SK-N-SH (cell line): ENCODE measurements around the gene ELN. TPM values are rescaled to one million over a fixed set of nuclear protein-coding genes. Genes with fewer than 3 reads are reported as not detected.

Experiments used
- CTCF ChIA-PET: fragments of 300-600, 350-600 bp; formaldehyde crosslinking; extraction: SDS; loops from one replicate; lab custom pipeline; 2021; lab: Yijun Ruan, JAX
- POLR2A ChIA-PET: fragments of 350-600 bp; sonication (Branson Sonifier 250); formaldehyde crosslinking; extraction: SDS; loops from one replicate; lab custom pipeline; 2020; ENCODE audit warnings: antibody characterized with exemption, inconsistent platforms; lab: Yijun Ruan, JAX
- DNase-seq: peaks from one replicate; pipeline ENCODE4 v3.0.0; 2012
- H2AFZ ChIP-seq: fragments of 200-600 bp; sonication (generic); 2 replicates; pipeline ENCODE4 v1.8.1; 2016; ENCODE audit warnings: antibody characterized with exemption, mild to moderate bottlenecking, low read depth
- H3F3A ChIP-seq: fragments of 200-600 bp; sonication (generic); replicated peaks from 2 replicates; pipeline ENCODE3; 2016; ENCODE audit warnings: antibody characterized with exemption, mild to moderate bottlenecking; ENCODE audit not compliant: insufficient read depth
- H3K27ac ChIP-seq, 2 experiments: fragments of 200-500 bp in 1 of 2; fragments of 200-600 bp in 1 of 2; sonication (Bioruptor generic) in 1 of 2; sonication (generic), shearing (Covaris generic) in 1 of 2; 2 replicates each; pipeline versions ENCODE4 v1.5.1 to v1.6.1; 2014 to 2016; ENCODE audit warnings: low read depth in 2 of 2, inconsistent platforms in 1 of 2, low read length in 1 of 2, mild to moderate bottlenecking in 1 of 2, mixed read lengths in 1 of 2
- H3K27me3 ChIP-seq: fragments of 200-600 bp; sonication (generic), shearing (Covaris generic); 2 replicates; pipeline ENCODE4 v1.6.1; 2016; ENCODE audit warnings: mixed run types; ENCODE audit not compliant: insufficient read depth
- H3K36me3 ChIP-seq, 2 experiments: fragments of 200-500 bp in 1 of 2; fragments of 200-600 bp in 1 of 2; sonication (Bioruptor generic) in 1 of 2; sonication (generic) in 1 of 2; replicated peaks in 1 of 2; 2 replicates each; pipeline versions ENCODE3 to v1.5.1; 2014 to 2016; ENCODE audit warnings: low read length in 1 of 2, mild to moderate bottlenecking in 1 of 2; ENCODE audit not compliant: insufficient read depth in 2 of 2, control insufficient read depth in 1 of 2
- H3K4me1 ChIP-seq, 2 experiments: fragments of 200-500 bp in 1 of 2; fragments of 200-600 bp in 1 of 2; sonication (Bioruptor generic) in 1 of 2; sonication (generic), shearing (Covaris generic) in 1 of 2; 2 replicates each; pipeline versions ENCODE4 v1.5.1 to v1.6.1; 2014 to 2016; ENCODE audit warnings: low read depth in 1 of 2, low read length in 1 of 2, mixed run types in 1 of 2; ENCODE audit not compliant: insufficient read depth in 2 of 2, control insufficient read depth in 1 of 2
- H3K4me2 ChIP-seq: fragments of 200-600 bp; sonication (generic), shearing (Covaris generic); 2 replicates; pipeline ENCODE4 v1.6.1; 2017; ENCODE audit warnings: mixed run types
- H3K4me3 ChIP-seq, 2 experiments: fragments of 200-500 bp in 1 of 2; fragments of 200-600 bp in 1 of 2; sonication (Bioruptor generic) in 1 of 2; sonication (generic), shearing (Covaris generic) in 1 of 2; 2 replicates each; pipeline versions ENCODE4 v1.5.1 to v1.8.1; 2014 to 2016; ENCODE audit warnings: low read depth in 2 of 2, inconsistent platforms in 1 of 2, low read length in 1 of 2, mild to moderate bottlenecking in 1 of 2, mixed read lengths in 1 of 2, moderate library complexity in 1 of 2
- H3K79me2 ChIP-seq: fragments of 200-600 bp; sonication (generic); 2 replicates; pipeline ENCODE4 v1.8.1; 2017; ENCODE audit warnings: mild to moderate bottlenecking; ENCODE audit not compliant: insufficient read depth
- H3K9ac ChIP-seq: fragments of 200-600 bp; sonication (generic); 2 replicates; pipeline ENCODE4 v1.6.1; 2017; ENCODE audit warnings: mixed run types
- H3K9me2 ChIP-seq: fragments of 200-600 bp; sonication (generic); 2 replicates; pipeline ENCODE4 v1.6.1; 2017; ENCODE audit warnings: mixed run types
- H3K9me3 ChIP-seq: fragments of 200-600 bp; sonication (generic); 2 replicates; pipeline ENCODE4 v1.6.1; 2017; ENCODE audit warnings: mixed run types, mild to moderate bottlenecking, moderate library complexity
- H4K20me1 ChIP-seq: fragments of 200-600 bp; sonication (generic); 2 replicates; pipeline ENCODE4 v1.6.1; 2017; ENCODE audit warnings: mild to moderate bottlenecking, mixed run types; ENCODE audit not compliant: insufficient read depth
- ELF1 ChIP-seq: IDR thresholded peaks from 2 replicates; pipeline ENCODE4 v1.4.0; 2012
- FOSL2 ChIP-seq: IDR thresholded peaks from 2 replicates; pipeline ENCODE4 v1.4.0; 2012; ENCODE audit warnings: low read depth, mild to moderate bottlenecking, moderate library complexity, borderline replicate concordance
- IRF3 ChIP-seq: fragments of 150-350 bp; IDR thresholded peaks from 2 replicates; pipeline ENCODE4 v1.6.1; 2016; ENCODE audit warnings: mild to moderate bottlenecking, low read depth, low read length
- JUND ChIP-seq: IDR thresholded peaks from 2 replicates; pipeline ENCODE4 v1.4.0; 2012
- MXI1 ChIP-seq: IDR thresholded peaks from 2 replicates; pipeline ENCODE4 v1.6.1; 2012; ENCODE audit warnings: mild to moderate bottlenecking, low read depth, low read length, improper control_type of control experiment
- REST ChIP-seq: IDR thresholded peaks from 2 replicates; pipeline ENCODE4 v1.6.1; 2012; ENCODE audit warnings: mild to moderate bottlenecking, low read depth, low read length, moderate library complexity
- RFX5 ChIP-seq: IDR thresholded peaks from 2 replicates; pipeline ENCODE4 v1.6.1; 2012; ENCODE audit warnings: mild to moderate bottlenecking, improper control_type of control experiment, low read length
- SIN3A ChIP-seq: IDR thresholded peaks from 2 replicates; pipeline ENCODE4 v1.6.1; 2012; ENCODE audit warnings: low read depth, mild to moderate bottlenecking, low read length, moderate library complexity, borderline replicate concordance
- WGBS: methylation state at CpG from one replicate; pipeline ENCODE4 v1.1.6; 2017; ENCODE audit warnings: low lambda C conversion rate; 5-methylcytosine and 5-hydroxymethylcytosine counted together
- polyA plus RNA-seq, 3 experiments: library from polyadenylated mRNA; depleted of rRNA; stranded (reverse); fragments of >200 nt; gene quantifications; 2 replicates each; pipeline ENCODE4 v1.2.3, GENCODE V29; 2012
- TF ChIP-seq, protein P1 (sequence below): IDR thresholded peaks from 2 replicates; pipeline ENCODE4 v1.4.0; 2012; ENCODE audit warnings: low read depth, borderline replicate concordance

The ELN gene
- polyA plus RNA-seq, 1 of the 3 experiments (the other 2 are of a cell fraction), result 12.5 TPM

DNA sequence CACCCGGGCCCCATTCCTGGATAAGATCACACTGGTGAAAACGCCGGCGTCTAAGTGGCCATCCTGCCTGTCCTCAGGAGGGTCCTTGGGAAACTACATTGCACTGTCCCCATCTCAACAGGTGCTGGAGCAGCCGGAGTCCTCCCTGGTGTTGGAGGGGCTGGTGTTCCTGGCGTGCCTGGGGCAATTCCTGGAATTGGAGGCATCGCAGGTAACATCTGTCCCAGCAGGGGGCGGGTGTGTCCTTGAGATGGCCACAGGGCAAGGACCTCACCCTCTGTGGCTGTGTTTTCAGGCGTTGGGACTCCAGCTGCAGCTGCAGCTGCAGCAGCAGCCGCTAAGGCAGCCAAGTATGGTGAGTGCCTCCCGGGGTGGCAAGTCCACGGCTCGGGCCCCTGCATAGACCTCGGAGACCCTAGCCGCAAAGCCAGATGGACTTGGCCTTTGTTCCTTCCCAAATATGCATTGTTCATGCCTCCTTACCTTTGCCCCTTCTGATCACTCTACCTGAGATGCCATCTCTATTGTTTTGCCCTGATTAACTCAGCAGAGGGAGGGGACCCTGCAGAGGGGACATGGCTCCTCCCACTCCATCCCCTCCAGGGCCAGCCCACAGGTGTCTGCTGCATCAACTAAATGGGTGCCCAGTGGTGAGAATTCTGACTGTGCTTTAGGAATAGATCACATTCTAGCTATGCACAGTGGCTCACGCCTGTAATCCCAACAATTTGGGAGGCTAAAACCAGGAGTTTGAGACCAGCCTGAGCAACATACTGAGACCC is 23.8 kb downstream of the ELN start (continued):
- TF ChIP-seq REST (no peak), IRF3 (no peak), FOSL2 (no peak), ELF1 (no peak), RFX5 (no peak), MXI1 (no peak)
- TF ChIP-seq, protein P1, sequence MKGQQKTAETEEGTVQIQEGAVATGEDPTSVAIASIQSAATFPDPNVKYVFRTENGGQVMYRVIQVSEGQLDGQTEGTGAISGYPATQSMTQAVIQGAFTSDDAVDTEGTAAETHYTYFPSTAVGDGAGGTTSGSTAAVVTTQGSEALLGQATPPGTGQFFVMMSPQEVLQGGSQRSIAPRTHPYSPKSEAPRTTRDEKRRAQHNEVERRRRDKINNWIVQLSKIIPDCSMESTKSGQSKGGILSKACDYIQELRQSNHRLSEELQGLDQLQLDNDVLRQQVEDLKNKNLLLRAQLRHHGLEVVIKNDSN, result no peak
- TF ChIP-seq, all 33 proteins: peak for 3

GRCh38 chr7:74052628-74053027 is 24.7 kb downstream of the ELN start:
- WGBS, result 64% methylated on average over 1 of the region's 1 CpG
- H3K4me1 ChIP-seq, result no peaks in the 10 kb centered on the region
- no peak for DNase-seq

More at GRCh38 chr7:74052628-74053027, 24.7 kb downstream of the ELN start:
- CTCF ChIA-PET, result interaction anchor here (0.5 to 1.8 kb wide), 9 partner anchors 9 to 241 kb away, joined by 3 to 12 read pairs (median 4); no protein-coding TSS in a partner anchor
- TF ChIP-seq SIN3A (no peak), MXI1 (no peak), JUND (no peak)
- H3K4me2 ChIP-seq, result no peak overlapping the region
- H2AFZ ChIP-seq, result no peak overlapping the region
- no peak overlapping the region for H3K9ac ChIP-seq
- H3F3A ChIP-seq, result no peaks in the 10 kb centered on the region
- H3K79me2 ChIP-seq, result no peaks in the 10 kb centered on the region
- no peaks in the 10 kb centered on the region for H3K9me2 ChIP-seq
- no peaks in the 10 kb centered on the region for H4K20me1 ChIP-seq
- no peak overlapping the region for H3K4me3 ChIP-seq
- H3K9me3 ChIP-seq, result no peaks in the 10 kb centered on the region
- POLR2A ChIA-PET, result no interaction called here
- no peaks in the 10 kb centered on the region for H3K36me3 ChIP-seq
- H3K27me3 ChIP-seq, result no peaks in the 10 kb centered on the region
- H3K27ac ChIP-seq, result no peak overlapping the region
